Endodermal cell (in vitro differentiated cells): Measurements from ENCODE around the gene GPR153. TPM values are rescaled to one million over a fixed set of nuclear protein-coding genes. Genes with fewer than 3 reads are reported as not detected.

Source experiments
- DNase-seq: peaks from one replicate; pipeline ENCODE4 v3.0.0-alpha.2; 2017
- H3K27ac ChIP-seq: 2 replicates; pipeline ENCODE4 v1.5.1; 2013; ENCODE audit warnings: mild to moderate bottlenecking, low read depth, low read length, moderate library complexity
- H3K27me3 ChIP-seq: 2 replicates; pipeline ENCODE4 v1.6.1; 2013; ENCODE audit warnings: mild to moderate bottlenecking, low read length, moderate library complexity; ENCODE audit not compliant: insufficient read depth, control insufficient read depth, poor library complexity, severe bottlenecking
- H3K36me3 ChIP-seq: 2 replicates; pipeline ENCODE4 v1.7.0; 2013; ENCODE audit warnings: mild to moderate bottlenecking, low read length, moderate library complexity; ENCODE audit not compliant: control insufficient read depth, insufficient read depth
- H3K4me1 ChIP-seq: one replicate; pipeline ENCODE4 v1.7.0; 2013; ENCODE audit warnings: low read length; ENCODE audit not compliant: control insufficient read depth, insufficient read depth
- H3K4me3 ChIP-seq: 2 replicates; pipeline ENCODE4 v1.5.1; 2013; ENCODE audit warnings: mild to moderate bottlenecking, low read length, moderate library complexity
- H3K9ac ChIP-seq: 2 replicates; pipeline ENCODE4 v1.6.1; 2013; ENCODE audit warnings: mild to moderate bottlenecking, low read length, moderate library complexity; ENCODE audit not compliant: poor library complexity, severe bottlenecking; ENCODE audit errors: extremely low read depth
- H3K9me3 ChIP-seq: 2 replicates; pipeline ENCODE4 v1.6.1; 2013; ENCODE audit warnings: mild to moderate bottlenecking, low read length, moderate library complexity; ENCODE audit not compliant: control insufficient read depth
- H3K27ac Mint-ChIP-seq: 2 replicates; pipeline ENCODE4 v1.8.0; 2020; ENCODE audit warnings: mixed read lengths
- H3K27me3 Mint-ChIP-seq: 2 replicates; pipeline ENCODE4 v1.8.0; 2021; ENCODE audit warnings: mild to moderate bottlenecking, mixed read lengths; ENCODE audit not compliant: insufficient read depth
- H3K36me3 Mint-ChIP-seq: 2 replicates; pipeline ENCODE4 v1.8.0; 2020; ENCODE audit warnings: low read depth, mixed read lengths
- H3K4me1 Mint-ChIP-seq: 2 replicates; pipeline ENCODE4 v1.8.0; 2020; ENCODE audit warnings: mixed read lengths
- H3K4me3 Mint-ChIP-seq: 2 replicates; pipeline ENCODE4 v1.8.0; 2020; ENCODE audit warnings: mild to moderate bottlenecking, moderate library complexity, mixed read lengths
- H3K9me3 Mint-ChIP-seq: 2 replicates; pipeline ENCODE4 v1.8.0; 2020; ENCODE audit warnings: mild to moderate bottlenecking, mixed read lengths
- CTCF ChIP-seq: fragments of 200-600 bp; sonication (generic); conservative IDR thresholded peaks from 2 replicates; pipeline ENCODE4 v1.5.0; 2021; ENCODE audit warnings: antibody characterized with exemption, mild to moderate bottlenecking
- WGBS, 2 experiments: methylation state at CpG; one replicate each; pipeline versions ENCODE4 v1.1.5 to v1.1.7; 2013; ENCODE audit warnings: missing lambda C conversion rate in 2 of 2, mixed read lengths in 1 of 2; ENCODE audit not compliant: insufficient coverage in 1 of 2, insufficient read length in 1 of 2; 5-methylcytosine and 5-hydroxymethylcytosine counted together
- total RNA-seq, 2 donors: library from RNA; stranded (reverse); fragmentation: NEBNext Ultra II Directional in 1 of 2; extraction: Animal tissue kit (Norgen Biotek cat#: 25700) in 1 of 2; gene quantifications; 2 replicates in 1 of 2; 3 replicates in 1 of 2; pipeline ENCODE4 v1.2.1, GENCODE V29; 2021

The GPR153 gene
- total RNA-seq, 2 donors from 2014 or later: 2.4 to 2.8 TPM

- Histone ChIP-seq H3K4me3 (no peak overlapping the region), H3K36me3 (no peaks in the 10 kb centered on the region), H3K27ac (no peak overlapping the region), H3K9me3 (no peaks in the 10 kb centered on the region), H3K4me1 (no peaks in the 10 kb centered on the region), H3K27me3 (peaks cover 35% of the 10 kb centered on the region), H3K9ac (no peak overlapping the region)
- H3K36me3 Mint-ChIP-seq: no peaks in the 10 kb centered on the region
- TF ChIP-seq CTCF: no peak
- peaks cover 3% of the 10 kb centered on the region for H3K4me1 Mint-ChIP-seq
- WGBS, 2 experiments: 93% methylated on average over 3 to 8 of the region's 8 CpGs
- DNase-seq: no peak
- H3K4me3 Mint-ChIP-seq: no peak overlapping the region
- H3K27ac Mint-ChIP-seq: no peak overlapping the region
- H3K27me3 Mint-ChIP-seq: peaks cover 53% of the 10 kb centered on the region
- no peaks in the 10 kb centered on the region for H3K9me3 Mint-ChIP-seq
Measured at GRCh38 chr1:6257541-6258069, 3.3 kb downstream of the GPR153 start.

GRCh38 chr1:6256645-6257044 lies 4.3 kb downstream of the GPR153 start:
- no peak for DNase-seq
- Histone ChIP-seq H3K4me1 (no peaks in the 10 kb centered on the region), H3K27me3 (peaks cover 36% of the 10 kb centered on the region), H3K9ac (no peak overlapping the region), H3K27ac (no peak overlapping the region), H3K36me3 (no peaks in the 10 kb centered on the region), H3K9me3 (no peaks in the 10 kb centered on the region), H3K4me3 (no peak overlapping the region)
- H3K4me1 Mint-ChIP-seq: no peaks in the 10 kb centered on the region
- no peak overlapping the region for H3K27ac Mint-ChIP-seq
- H3K4me3 Mint-ChIP-seq: no peak overlapping the region
- peaks cover 52% of the 10 kb centered on the region for H3K27me3 Mint-ChIP-seq
- no peaks in the 10 kb centered on the region for H3K36me3 Mint-ChIP-seq
- no peaks in the 10 kb centered on the region for H3K9me3 Mint-ChIP-seq
- WGBS, 2 experiments: 90 to 92% methylated on average over 13 of the region's 13 CpGs
- no peak for TF ChIP-seq CTCF

GRCh38 chr1:6254691-6255090 lies 6.2 kb downstream of the GPR153 start:
- H3K4me3 Mint-ChIP-seq: no peak overlapping the region
- Histone ChIP-seq H3K27ac (no peak overlapping the region), H3K9ac (no peak overlapping the region), H3K9me3 (no peaks in the 10 kb centered on the region), H3K27me3 (peaks cover 49% of the 10 kb centered on the region), H3K36me3 (no peaks in the 10 kb centered on the region), H3K4me3 (no peak overlapping the region), H3K4me1 (no peaks in the 10 kb centered on the region)
- 93 to 96% methylated on average over 8 to 16 of the region's 16 CpGs for WGBS, 2 experiments
- H3K9me3 Mint-ChIP-seq: no peaks in the 10 kb centered on the region
- DNase-seq: no peak
- H3K36me3 Mint-ChIP-seq: no peaks in the 10 kb centered on the region
- peaks cover 2% of the 10 kb centered on the region for H3K4me1 Mint-ChIP-seq
- no peak for TF ChIP-seq CTCF
- H3K27ac Mint-ChIP-seq: no peak overlapping the region
- peaks cover 64% of the 10 kb centered on the region for H3K27me3 Mint-ChIP-seq
